Amniotic epithelial cell (primary cell): ENCODE data around the gene SUSD5.

Source experiments
- DNase-seq: peaks from one replicate; pipeline ENCODE4 v3.0.0-alpha.2; 2010; ENCODE audit warnings: low read depth

Gene SUSD5

DNA sequence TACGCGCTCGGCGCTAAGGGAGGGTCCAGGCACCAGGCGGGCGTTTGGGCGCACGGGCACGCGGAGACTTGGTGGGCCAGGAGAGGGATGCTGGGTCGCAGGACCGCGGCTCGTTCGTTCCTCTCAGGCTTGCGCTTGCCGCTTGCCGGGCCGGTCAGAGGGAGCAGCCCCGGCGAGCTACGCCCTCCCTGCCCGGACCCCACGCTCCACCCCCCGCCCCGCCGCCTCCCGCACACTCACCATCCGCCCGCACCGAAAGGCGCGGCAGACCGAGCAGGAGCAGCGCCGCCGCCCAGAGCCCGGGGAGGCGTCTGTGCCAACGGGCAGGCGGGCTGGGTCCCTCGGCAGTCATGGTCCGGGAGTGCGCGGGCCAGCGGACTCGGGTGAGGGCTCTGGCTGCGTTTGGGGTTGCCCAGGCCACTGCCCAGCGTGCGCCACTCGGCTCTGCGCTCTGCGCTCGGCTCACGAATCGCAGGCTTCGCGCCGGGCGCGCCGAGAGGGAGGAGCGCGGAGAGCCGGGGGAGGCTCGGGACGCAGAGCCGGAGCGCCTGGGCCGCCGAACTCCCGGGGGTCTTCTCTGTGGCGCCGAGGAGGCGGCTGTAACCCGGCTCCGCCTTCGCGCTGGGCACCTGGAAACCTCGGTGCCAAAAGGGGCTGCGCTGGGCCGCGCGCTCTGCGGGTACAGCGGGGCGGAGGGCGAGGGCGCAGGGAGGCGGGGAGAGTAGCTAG, at the start of gene SUSD5:
SUSD5 (minus strand) TSS at position 365 of the 729 bp plus-strand sequence; CDS start at position 352, 13 bp downstream.
- DNase-seq: peak; percentile 21

DNA sequence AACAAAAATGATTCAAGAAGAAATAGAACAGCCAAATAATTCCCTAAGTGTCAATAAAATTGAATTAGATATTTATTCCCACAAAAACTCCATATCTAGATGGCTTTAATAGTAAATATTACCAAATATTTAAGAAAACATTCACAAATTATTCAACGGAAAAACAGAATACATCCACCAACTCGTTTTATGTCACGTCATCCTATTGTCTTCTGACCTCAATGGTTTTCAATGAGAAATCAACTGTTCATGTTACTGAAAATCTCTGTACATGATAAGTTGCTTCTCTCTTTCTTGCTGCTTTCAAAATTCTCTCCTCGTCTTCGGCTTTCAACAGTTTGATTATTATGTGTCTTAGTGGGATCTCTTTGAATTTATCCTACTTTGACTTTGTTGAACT, 41.5 kb upstream of the SUSD5 start:
- DNase-seq: no peak

DNA sequence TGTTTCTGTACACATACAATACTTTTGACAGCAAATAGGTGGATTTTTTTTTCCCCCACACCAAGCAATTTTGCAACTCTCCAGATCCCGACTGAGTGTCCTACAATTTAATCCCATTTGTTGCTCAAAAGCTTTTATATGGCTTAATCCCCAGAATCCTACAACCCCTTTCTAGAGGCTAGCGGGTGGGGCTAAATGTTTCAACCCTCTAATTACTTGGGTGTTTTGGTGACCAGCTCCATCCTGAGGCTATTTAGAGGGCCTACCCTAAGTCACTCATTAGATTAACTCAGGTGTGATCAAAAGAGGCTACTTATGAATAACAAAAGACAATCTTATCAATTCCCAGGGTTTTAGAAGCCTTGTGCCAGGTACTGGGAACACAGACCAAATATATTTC, 37.6 kb upstream of the SUSD5 start:
- no peak for DNase-seq

DNA sequence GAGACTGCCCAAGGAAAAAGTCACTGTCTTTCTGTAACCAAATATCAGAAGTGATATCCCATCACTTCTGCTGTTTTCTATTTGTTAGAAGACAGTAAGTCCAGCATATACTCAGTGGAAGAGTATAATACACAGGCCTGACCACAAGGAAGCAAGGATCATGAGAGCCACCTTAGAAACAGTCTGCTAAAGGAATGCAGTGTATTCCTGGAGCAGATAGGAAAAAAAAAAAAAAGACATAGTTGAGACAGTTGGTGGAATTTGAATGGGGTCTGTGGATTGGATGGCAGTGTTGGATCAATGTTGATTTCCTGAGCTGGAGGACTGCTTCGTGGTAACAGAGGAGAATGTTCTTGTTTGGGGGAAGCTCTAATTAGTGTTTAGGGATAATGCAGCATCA, 32.1 kb upstream of the SUSD5 start:
- peak; percentile 37 for DNase-seq

DNA sequence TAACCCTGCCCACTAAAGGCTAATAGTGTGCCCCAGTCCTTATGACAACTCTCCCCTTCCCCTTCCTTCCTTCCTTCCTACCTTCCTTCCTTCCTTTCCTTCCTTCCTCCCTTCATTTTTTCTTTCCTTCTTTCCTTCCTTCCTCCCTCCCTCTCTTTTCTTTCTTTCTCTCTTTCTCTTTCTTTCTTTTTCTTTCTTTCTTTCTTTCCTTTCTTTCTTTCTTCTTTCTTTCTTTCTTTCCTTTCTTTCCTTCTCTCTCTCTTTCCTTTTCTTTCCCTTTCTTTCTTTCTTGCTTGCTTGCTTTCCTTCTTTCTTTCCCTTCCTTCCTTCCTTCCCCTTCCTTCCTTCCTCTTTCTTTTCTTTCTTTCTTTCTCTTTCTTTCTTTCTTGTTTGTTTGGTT, 28.2 kb upstream of the SUSD5 start:
- DNase-seq: no peak

DNA sequence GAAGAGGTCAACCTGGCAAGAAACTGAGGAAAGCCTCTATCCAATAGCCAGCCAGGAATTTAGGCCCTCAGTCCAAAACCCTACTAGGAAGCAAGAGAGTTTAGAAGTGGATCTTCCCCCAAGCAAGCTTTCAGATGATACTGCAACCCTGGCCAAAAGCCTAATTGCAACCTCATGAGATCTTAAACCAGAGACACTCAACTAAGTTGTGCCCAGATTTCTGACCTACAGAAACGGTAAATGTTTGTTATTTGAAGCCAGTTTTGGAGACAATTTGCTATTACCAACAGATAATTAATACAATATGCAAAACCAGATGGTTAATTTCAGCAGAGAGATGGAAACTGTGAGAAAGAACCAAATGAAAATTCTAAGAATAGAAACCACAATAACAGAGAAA, 21.7 kb upstream of the SUSD5 start:
- no peak for DNase-seq

DNA sequence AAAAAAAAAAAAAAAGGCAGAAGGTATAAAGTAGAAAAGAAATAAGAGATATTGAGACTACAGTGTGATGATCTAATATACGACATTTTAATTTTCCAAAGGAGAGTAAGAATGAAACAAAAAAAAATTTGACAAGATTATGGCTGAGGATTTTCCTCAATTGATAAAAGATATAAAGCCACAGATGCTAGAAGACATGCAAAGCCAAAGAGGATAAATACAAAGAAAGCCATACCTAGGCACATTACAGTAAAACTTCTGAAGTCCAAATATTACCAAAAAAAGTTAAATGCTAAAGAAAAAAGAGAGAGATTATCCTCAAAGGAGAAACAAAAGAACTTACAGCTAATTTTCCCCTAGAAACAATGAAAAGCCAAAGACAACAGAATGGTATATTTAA, 20.3 kb upstream of the SUSD5 start:
- no peak for DNase-seq

DNA sequence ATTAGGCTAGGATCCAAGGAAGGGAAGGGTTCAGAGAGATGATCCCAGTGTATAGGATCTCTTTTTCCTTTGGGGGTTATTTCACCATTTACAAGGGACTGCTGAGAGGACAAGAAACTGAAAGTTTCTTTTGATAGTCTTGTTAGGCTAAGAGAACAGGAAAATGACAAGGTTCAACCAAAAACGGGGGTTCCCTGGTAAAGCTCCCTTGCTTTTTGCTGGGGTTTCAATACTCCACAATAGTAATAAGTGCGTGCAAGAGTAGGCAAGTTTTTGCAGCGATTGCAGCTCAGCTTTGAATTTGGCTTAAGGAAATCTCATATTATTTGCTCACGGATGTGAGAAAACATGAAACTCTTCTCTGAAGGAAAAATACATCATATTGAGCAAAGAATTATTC, 18.8 kb upstream of the SUSD5 start:
- DNase-seq: no peak

DNA sequence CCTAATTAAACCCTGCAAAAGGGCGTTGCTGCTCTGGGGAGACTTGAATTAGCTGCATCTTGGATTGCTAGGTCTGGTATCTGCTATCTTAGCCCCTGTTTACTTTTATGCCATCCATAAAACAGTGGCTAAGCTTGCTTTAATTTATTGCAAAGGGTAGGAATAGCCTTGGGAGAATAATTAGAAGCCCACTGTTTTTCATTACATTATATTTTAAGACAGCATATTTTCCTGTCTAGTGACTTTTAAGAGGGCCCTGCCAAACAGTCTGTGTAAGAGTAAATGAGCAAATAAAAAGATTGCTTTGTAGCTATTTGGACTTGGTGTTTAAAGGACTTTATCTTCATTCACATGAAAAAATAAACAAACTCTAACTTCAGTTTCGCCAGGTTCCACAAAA, 17.4 kb upstream of the SUSD5 start:
- DNase-seq: no peak

DNA sequence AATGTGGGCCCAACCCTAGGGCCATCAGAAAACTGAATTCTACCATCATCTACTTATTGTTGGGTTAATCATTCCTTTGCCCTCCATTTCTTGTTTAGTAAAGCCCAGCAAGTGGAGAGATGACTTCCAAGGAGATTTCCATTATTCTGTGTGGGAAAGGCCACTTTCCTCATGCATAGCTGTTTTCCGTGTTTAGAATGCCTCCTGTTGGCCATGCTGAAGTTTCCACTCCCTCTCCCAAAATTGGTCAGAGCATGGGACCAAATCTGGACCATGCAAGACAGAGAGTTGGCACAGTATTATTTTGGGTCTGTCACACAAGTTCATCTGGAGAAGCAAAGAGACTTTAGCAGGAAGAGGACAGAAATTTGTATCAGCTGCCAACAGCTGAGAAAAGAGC, 15.3 kb upstream of the SUSD5 start:
- DNase-seq: no peak

DNA sequence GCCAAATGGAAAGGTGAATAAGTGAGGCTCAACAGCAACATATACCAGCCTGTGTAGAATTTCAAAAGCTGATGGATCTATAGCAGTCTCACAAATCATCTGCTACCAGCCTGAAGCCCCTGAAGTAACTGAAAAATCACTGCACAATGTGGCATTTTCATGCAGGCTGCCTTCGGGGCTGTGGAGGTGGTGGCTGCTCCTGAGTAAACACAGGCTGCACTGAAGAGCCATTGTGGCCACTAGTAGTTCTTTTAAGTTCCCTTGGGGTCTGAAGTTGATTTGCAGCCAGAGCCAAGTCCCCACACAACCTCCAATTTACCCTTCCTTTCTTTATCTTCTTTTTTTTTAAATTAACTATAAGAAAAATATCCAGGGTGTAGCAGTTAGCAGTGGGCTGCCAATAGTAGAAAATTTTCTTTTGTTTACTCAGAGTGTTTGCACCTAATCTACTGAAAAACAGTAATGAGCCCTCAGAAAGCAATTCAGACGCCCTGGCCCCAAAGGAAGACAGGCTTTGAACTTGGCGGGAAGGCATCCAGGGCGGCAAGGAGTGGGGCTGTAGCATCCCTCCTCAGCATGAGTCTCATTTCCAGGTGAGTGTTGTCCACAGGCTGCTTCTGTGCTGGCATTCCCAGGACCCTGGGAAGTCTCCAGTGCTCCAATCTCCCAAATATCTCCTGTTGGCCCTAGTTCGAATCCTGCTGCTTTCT, 13.3 kb upstream of the SUSD5 start:
- no peak for DNase-seq

DNA sequence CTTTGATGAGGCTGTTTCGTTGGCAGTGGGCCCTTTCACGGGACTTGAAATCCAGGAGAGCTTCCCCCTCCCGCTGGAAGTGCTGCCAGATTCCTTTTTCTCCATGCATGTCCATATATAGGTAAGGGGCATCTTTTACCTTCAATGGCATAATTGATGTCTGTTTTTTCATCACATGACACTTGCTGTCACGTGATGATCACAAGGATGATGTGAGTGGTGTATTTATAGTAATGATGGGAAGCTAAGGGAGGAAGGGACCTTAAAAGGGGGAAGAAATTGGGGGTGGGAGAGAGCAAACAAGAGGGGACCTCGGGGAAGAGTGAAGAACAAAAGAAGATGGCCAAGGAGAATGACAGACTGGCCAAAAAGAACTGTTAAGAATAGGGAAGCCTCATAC, 11.3 kb upstream of the SUSD5 start:
- DNase-seq: no peak

DNA sequence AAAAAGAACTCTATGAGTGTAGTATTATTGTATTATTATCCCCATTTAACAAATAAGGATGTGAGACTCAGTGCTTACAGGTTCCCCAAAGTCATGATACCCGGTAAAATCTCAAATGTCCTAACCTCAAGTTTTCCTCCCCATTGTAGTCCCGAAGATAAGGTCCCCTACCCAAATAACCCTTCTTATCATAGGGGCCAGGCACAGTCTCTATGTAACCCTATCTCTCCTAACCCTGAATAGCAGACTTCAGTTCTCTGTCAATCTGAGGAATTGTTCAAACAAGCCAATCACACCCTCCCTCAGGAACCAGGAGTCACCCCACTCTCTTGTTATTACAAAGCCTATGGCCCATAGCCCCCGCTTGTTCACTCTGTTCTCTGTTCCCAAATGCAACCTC, 10.5 kb upstream of the SUSD5 start:
- DNase-seq: no peak

DNA sequence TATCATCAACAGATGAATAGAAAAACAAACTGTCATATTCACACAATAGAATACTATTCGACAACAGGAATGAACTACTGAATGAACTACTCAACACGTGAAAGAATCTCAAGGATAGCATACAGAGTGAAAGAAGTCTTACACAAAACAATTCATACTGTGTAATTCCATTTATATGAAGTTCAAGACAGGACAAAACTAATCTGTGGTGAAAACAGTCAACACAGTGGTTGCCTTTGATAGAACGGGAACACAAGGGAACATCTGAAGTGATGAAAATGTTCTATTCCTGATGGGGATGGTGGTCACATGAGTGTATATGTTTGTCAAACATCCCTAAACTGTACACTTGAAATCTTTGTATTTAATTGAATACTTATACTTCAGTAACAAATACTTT, 2.6 kb upstream of the SUSD5 start:
- DNase-seq: no peak

DNA sequence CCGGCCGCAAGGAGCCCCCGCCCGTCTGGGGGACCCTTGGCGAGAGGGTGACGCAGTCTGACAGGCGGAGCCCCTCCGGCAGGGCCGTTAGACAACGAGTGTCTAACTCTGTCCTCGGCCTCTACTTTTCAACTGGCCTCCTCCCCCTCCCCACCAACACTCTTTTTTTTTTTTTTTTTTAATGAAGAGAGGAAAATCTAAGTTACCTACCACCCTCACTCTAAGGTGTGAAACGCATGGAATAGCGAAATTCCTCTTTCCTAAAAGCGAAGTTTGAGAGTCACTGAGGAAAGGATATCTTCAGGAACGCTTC, 521 bp upstream of the SUSD5 start:
- no peak for DNase-seq

DNA sequence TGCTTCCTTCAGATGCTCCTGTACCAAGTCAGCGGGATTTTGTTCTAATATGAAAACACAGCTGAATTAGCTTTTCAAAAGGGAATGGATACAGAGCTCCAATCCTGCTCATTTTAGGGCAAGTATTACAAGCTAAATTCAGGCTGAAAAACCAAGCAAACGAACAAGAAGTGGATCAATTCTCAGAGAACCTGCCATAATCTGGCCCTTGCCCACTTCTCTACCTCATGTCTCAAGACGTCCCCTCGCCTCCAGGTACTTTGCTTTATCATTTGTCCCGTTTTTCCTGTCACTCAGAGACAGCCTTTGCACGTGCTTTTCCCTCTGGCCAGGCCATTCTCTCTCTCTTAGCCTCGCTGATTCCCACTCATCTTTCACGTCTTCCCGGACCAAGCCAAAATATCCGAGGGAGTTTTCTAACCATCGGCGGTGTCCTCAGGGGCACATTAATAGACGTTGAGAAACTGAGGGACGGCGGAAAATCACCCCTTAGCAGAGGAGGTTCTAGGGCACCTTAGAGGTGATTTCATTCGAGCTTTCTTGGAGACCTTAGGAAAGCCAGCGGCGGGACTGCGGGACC, 654 bp downstream of the SUSD5 start:
- no peak for DNase-seq

DNA sequence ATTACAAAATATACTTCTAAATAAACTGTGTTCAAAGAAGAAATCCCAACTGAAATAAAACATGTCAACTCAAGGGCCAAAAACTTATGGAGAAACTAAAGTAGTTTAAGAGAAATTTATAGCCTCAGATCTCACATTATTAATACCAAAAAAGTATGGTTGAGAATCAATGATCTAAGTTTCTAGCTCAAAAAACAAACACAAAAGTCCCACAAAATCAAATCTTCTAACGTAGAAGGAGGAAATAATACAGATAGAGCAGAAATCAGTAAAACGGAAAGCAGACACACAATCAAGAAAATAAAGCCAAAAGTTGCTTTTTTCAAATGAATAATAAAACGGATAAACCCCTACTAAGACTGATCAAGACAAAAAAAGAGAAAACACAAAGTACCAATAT, 2.9 kb downstream of the SUSD5 start:
- no peak for DNase-seq

DNA sequence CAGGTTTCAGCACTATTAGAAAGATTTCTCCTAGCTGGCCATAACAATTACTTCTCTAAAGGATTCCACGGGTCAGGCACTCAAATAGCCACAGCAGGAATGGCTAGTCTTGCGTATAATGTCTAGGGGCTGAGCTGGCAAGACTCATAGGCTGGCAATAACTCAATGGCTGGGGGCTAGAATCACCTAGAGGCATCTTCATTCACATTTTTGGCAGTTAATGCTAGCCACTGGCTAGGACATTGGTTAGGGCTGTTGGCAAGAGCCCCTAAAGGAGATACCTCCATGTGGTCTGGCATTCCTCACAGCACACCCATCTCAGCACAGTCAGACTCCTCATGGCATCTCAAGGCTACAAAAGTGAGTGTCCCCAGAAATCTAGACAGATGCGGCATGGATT, 6.2 kb downstream of the SUSD5 start:
- DNase-seq: no peak

DNA sequence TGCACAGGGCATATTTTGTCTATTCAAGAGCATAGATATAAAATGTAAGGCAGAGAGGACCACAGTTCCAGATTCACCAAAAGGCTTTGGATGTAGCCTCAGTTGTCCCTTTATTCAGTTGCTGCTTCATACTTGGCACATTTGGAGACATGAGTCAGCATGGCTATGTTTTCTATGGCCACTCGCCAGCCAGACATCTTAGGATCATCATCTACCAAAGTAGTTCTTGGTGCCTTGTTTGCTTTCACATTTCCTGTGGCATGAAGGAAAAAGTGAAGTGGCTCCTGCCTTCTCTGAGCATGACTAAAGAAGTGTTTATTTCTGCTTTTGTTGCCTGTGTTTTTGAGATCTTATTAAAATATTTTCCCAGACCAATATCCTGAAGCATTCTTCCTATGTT, 7.2 kb downstream of the SUSD5 start:
- peak; percentile 41 for DNase-seq

DNA sequence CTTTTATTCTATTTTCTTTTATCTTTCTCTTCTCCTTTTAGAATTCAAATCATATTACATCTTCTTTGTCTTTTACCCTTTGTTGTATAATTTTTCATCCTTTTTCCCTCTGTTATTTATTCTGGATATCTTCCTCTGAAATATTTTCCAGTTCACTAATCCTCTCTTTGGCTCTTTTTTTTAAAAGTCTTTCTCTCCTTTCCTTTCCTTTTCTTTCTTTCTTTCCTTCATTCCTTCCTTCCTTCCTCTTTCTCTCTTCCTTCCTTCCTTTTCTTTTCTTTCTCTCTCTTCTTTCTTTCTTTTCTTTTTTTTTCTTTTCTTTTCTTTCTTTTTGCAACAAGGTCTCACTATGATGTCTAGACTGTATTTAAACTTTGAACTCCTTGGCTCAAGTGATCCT, 9.3 kb downstream of the SUSD5 start:
- DNase-seq: no peak

DNA sequence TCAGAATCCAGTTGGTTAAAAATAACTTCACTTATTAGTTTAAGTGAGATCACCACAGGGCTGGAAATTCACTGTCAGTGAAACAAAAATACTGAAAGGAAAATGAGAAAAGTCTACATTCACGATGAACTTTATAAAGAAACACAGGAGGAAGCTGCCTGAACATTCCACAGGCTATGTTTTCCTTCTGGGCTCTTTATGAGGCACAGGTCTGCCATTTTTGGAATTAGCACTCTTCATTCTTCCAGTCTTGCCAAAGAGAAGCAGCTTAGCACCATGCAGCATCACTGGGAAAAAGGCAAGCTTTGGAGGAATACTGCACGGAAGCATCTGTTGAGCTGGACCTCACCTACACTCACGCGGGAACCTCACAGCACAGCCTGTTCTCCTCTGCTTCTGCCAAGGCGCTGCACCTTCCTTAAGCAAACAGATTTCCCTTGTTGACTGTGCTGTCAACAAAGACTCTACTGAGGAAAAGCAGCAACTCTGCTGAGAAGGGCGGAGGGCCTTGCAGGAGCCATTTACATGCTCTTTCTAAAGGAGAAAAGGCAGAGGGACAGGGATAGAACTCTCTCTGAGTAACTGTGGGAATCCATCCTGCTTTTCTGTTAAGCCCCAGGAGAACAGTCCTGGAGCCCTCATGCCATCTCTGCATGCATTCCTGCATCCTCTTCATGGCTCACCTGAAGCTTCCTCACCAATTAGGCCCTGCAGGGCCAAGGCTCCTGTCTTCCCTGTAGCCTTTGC, 15.7 kb downstream of the SUSD5 start:
- no peak for DNase-seq

DNA sequence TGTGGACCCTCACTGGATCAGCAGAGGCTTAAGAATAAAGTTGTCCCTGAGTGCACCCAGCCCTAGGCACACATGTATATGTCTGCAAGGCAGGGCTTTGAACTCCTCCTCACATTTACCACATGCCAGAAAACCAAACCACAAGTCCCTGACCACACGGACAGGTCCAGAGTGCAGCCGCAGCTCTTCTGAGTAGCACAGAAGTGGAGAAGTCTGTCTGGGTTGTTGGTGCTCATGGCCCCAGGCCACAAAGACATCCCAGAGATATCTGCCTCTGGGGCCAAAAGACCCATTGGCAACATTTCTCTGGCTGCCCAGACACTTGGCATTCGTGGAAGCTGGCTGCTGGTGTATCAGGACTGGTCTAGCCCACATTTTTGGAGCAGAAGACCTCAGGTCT, 17.4 kb downstream of the SUSD5 start:
- no peak for DNase-seq

DNA sequence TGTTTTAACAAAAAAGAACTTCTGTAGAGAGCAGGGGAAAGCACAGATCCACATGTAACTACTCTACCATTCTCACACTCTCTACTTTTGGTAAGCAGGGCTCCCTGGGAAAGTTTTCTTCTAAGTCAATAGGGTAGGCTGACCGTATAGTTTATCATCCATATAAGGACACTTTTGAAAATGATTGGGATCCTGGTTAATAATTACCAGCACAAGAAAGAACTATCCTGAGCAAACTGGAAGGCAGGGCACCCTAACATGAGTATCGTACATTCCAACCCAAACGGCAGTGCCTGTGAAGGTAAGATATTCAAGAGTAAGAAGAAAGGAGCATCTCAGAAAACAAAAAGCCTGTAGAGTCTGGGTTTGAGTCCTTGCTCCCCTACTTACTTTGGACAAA, 22.1 kb downstream of the SUSD5 start:
- DNase-seq: no peak
